Muscle of back (tissue), 13 donors: ENCODE measurements around the gene CPPED1. TPM values are rescaled to one million over a fixed set of nuclear protein-coding genes. Genes with fewer than 3 reads are reported as not detected.
A peak's percentile ranks its signal among the peaks of the same experiment; 100 is the strongest.
"Not testable (repeated sequence)": the region's sequence is repeated elsewhere in the genome, so short reads cannot be mapped to it uniquely, and the experiment has no call there.

ENCODE experiments used
- DNase-seq, 3 donors: peaks; one replicate each; pipeline versions ENCODE4 v3.0.0 to v3.0.0-alpha.2; 2013
- long read RNA-seq, 9 donors: transcript quantifications; one replicate each; lab custom pipeline, GENCODE V29; 2026
- polyA plus RNA-seq, 10 donors: library from polyadenylated mRNA; unstranded; fragments of 120-200 nt; gene quantifications; one replicate each; pipeline ENCODE4 v1.2.1, GENCODE V29; 2013; ENCODE audit not compliant: insufficient read length in 10 of 10

The CPPED1 gene
- 10 to 100 TPM in 1 of 10 donors, 1 to 10 TPM in 9; 5.9 to 10.0 (median 7.7) TPM for polyA plus RNA-seq
- long read RNA-seq, donor 1, full-length matches to known transcripts, result 3 of 3 reads
- long read RNA-seq, donor 1, partial matches to known transcripts, result 0 of 3 reads
- long read RNA-seq, donor 1, other reads (novel, unspliced or antisense), result 0 of 3 reads
- long read RNA-seq, donor 2, full-length matches to known transcripts, result 2 of 2 reads
- long read RNA-seq, donor 2, partial matches to known transcripts, result 0 of 2 reads
- long read RNA-seq, donor 2, other reads (novel, unspliced or antisense), result 0 of 2 reads
- long read RNA-seq, donor 3, result 0 reads
- long read RNA-seq, donor 4, full-length matches to known transcripts, result 4 of 4 reads
- long read RNA-seq, donor 4, partial matches to known transcripts, result 0 of 4 reads
- long read RNA-seq, donor 4, other reads (novel, unspliced or antisense), result 0 of 4 reads
- long read RNA-seq, donor 5, full-length matches to known transcripts, result 3 of 3 reads
- long read RNA-seq, donor 5, partial matches to known transcripts, result 0 of 3 reads
- long read RNA-seq, donor 5, other reads (novel, unspliced or antisense), result 0 of 3 reads
- long read RNA-seq, donor 6, full-length matches to known transcripts, result 3 of 3 reads
- long read RNA-seq, donor 6, partial matches to known transcripts, result 0 of 3 reads
- long read RNA-seq, donor 6, other reads (novel, unspliced or antisense), result 0 of 3 reads
- long read RNA-seq, donor 7, full-length matches to known transcripts, result 2 of 2 reads
- long read RNA-seq, donor 7, partial matches to known transcripts, result 0 of 2 reads
- long read RNA-seq, donor 7, other reads (novel, unspliced or antisense), result 0 of 2 reads
- long read RNA-seq, donor 8, full-length matches to known transcripts, result 4 of 4 reads
- long read RNA-seq, donor 8, partial matches to known transcripts, result 0 of 4 reads
- long read RNA-seq, donor 8, other reads (novel, unspliced or antisense), result 0 of 4 reads
- long read RNA-seq, donor 9, result 0 reads

- peak; percentile 83 to 93 (median 84) for DNase-seq
Measured at GRCh38 chr16:12803203-12804093, at the start of gene CPPED1. Gene CPPED1, minus strand, starts transcription at chr16:12803887. Its CDS starts 111 bp downstream, at chr16:12803776.

GRCh38 chr16:12850186-12850585, 46.5 kb upstream of the CPPED1 start:
- DNase-seq, result no peak

- no peak for DNase-seq
Measured at GRCh38 chr16:12846592-12846991, 42.9 kb upstream of the CPPED1 start.

GRCh38 chr16:12845282-12845681, 41.6 kb upstream of the CPPED1 start:
- DNase-seq, result no peak

- DNase-seq, result no peak
Measured at GRCh38 chr16:12837756-12838155, 34.1 kb upstream of the CPPED1 start.

GRCh38 chr16:12837291-12837690, 33.6 kb upstream of the CPPED1 start:
- DNase-seq, result no peak

- DNase-seq, result no peak
Measured at GRCh38 chr16:12833926-12834325, 30.2 kb upstream of the CPPED1 start.

GRCh38 chr16:12829096-12829888, 25.6 kb upstream of the CPPED1 start:
- no peak for DNase-seq

- DNase-seq, result no peak
Measured at GRCh38 chr16:12828206-12828605, 24.5 kb upstream of the CPPED1 start.

GRCh38 chr16:12826559-12826958, 22.9 kb upstream of the CPPED1 start:
- DNase-seq, result no peak

- peak; percentile 27 to 52 (median 48) for DNase-seq
Measured at GRCh38 chr16:12819126-12820117, 15.7 kb upstream of the CPPED1 start.

GRCh38 chr16:12818326-12818725, 14.6 kb upstream of the CPPED1 start:
- no peak for DNase-seq

GRCh38 chr16:12816791-12817214, 13.1 kb upstream of the CPPED1 start:
- DNase-seq, result not testable (repeated sequence)

- DNase-seq, result no peak
Measured at GRCh38 chr16:12815361-12815760, 11.7 kb upstream of the CPPED1 start.

- DNase-seq, result not testable (repeated sequence)
Measured at GRCh38 chr16:12813734-12814133, 10.0 kb upstream of the CPPED1 start.

GRCh38 chr16:12813321-12813720, 9.6 kb upstream of the CPPED1 start:
- DNase-seq, result not testable (repeated sequence)

GRCh38 chr16:12811441-12812383, 8.0 kb upstream of the CPPED1 start:
- DNase-seq, result no peak

GRCh38 chr16:12805066-12805465, 1.4 kb upstream of the CPPED1 start:
- no peak for DNase-seq
